Measurements from ENCODE around the gene ATG2A.
A peak's percentile ranks its signal among the peaks of the same experiment; 100 is the strongest.

The ATG2A gene

GRCh38 chr11:64923944-64924909 is 7.2 kb upstream of the ATG2A start, which contains the start of gene PPP2R5B:
Gene PPP2R5B (plus strand): TSS chr11:64924689. CDS start chr11:64925735, 1,046 bp downstream.
- peak; percentile 81 for DNase-seq

GRCh38 chr11:64923151-64923661 is 6.2 kb upstream of the ATG2A start:
- DNase-seq, result no peak

DNA sequence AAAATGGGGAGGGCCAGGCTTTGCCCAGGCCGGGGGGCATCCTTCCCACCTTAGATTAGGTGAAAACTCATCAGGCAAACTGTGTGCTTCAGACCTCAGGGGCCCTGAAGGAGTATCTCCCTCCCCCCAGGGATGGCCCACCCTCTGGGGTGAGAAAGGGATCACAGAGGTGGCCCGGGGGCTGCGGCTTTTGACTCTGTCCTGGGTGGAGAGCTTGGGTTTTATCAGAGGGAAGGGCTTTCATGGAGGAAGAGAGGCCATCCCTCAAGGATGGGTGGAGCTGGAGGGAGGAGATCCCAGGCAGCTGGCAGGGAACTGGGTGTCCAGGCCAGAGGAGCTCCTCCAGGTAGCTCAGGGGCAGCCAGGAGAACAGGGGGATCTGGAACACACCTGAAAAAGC is 4.4 kb upstream of the ATG2A start:
- DNase-seq, result no peak

GRCh38 chr11:64920124-64920523 is 3.1 kb upstream of the ATG2A start:
- no peak for DNase-seq

DNA sequence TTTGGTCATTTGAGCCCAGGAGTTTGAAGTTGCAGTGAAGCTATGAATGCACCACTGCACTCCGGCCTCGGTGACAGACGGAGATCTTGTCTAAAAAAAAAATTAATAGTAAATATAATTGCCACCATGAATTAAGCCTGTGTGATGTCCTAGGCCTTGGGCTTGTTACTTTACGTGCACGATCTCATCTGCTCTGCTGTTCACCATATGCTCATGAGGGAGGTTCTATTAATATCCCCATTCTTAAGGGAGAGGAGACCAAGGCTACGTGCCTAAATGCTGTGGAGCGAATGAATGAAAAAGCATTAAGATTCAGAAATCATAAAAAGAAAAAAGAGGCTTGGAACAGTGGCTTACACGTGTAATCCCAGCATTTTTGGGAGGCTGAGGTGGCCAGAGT is 2.6 kb upstream of the ATG2A start:
- DNase-seq, result no peak

- no peak for DNase-seq
These were observed 1.0 kb upstream of the ATG2A start for GRCh38 chr11:64918017-64918416.

DNA sequence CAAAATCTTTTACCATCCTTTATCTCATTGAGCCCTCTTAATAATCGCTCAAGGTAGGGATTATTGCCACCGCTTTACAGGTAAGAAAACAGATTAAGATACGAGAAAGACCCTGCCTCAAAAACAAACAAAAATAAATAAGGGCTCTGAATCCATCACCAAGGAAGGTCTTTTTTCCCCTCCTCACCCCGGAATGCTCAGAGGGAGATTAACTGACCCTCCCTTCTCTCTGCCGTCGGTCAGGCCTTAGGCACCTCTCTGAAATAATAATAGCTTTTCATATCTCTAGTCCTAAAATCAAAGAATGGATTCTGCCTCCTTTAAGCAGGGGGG is 620 bp upstream of the ATG2A start:
- DNase-seq, result no peak

DNA sequence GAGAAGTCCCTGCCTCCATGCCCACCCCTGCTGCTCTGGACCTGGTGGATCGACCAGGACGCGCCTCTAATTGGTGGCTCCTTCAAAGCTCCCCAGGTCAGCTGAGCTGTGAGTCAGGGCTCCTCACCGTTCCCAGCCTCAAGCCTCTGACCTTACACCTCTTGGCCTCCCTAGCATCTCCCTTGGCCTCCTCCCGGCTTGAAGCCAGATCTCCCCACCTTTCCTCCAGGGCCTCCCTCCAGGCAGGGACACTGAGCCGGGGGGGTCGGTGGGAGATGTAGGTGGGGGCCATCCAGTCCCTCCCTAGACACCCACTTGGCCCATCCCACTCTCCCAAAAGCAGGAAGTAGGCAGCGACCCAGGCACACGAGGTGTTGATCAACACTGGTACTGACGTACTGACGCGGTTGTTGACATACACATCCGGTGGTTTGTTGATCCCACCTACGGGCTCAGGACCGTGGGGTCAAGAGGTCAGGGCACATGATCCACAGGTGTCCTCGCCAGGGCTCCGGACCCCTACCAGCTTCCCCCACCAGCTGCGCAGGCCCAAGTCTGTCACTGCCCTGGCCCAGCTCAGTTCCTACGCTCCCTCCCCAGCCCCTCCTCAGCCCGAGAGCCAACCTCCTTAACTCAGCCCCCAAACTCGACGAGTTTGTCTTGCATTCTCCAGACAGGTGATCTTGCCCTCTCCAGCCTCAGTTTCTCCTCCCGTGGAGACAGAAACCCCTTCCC is 802 bp downstream of the ATG2A start:
- peak; percentile 41 for DNase-seq

DNA sequence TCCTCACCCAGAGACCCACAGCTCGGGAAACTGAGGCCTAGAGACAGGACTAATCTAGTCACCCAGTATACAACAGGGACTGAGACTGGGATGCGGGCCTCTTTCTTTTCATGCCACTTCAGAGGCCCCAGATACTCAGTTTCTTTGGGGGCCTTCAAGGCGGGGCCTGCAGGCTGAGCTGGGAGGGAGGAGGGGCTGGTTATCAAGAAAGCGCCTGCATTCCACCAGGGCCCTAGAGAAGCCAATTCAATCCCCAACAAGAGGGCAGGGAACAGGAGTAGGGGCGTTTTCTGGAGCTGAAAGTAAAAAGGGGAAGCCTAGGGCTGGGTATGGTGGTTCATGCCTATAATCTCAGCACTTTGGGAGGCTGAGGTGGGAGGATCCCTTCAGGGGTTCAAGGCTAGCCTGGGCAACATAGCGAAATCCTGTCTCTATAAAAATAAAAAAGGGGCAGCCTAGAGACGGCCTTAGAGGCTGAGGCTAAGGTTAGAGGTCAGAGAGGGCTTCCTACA is 1.6 kb downstream of the ATG2A start:
- DNase-seq, result no peak

DNA sequence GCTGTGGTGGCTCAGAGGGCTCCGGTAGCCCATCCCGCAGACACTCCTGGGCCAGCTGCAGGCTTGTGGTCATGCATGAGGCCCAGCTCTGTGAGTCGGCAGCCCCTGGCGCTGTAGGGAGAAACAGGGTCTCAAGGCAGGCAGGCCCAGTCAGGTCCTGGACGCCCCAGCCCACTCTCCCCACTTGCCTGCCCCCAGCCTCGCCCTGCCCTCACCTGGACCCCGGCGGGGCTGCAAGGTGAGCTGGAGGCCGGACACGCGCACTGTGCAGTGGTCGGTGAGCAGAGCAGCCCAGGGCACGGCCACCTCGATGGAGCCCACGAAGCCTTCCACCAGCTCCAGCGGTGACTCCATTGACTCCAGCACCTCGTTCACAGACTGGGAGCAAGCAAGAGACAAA is 2.9 kb downstream of the ATG2A start:
- no peak for DNase-seq

DNA sequence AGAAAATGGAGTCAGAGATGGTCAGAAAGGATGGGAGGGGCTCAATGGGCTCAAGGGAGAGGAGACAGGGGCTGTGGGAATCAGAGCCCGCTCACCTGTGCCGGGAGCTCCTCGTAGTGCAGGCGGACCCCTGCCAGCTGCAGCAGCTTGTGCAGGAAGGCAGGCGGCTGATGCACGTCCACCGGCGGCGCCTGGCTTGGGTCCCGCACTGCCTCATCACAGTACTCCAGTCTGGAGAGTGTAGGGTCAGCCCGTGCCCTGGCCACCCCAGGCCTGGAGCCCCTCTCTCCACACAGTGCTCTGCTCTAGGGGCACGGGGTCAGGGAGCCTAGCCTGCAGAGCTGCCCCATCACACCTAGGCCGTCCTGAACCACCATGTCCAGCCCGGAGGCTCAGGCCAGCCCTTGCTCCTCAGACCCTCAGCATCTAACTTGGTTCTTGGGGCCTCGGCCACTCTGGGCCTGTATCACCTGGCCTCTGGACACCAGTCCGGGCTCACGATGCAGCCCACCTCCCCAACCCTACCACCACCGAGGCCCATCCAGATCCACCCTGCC is 3.8 kb downstream of the ATG2A start:
- DNase-seq, result no peak

DNA sequence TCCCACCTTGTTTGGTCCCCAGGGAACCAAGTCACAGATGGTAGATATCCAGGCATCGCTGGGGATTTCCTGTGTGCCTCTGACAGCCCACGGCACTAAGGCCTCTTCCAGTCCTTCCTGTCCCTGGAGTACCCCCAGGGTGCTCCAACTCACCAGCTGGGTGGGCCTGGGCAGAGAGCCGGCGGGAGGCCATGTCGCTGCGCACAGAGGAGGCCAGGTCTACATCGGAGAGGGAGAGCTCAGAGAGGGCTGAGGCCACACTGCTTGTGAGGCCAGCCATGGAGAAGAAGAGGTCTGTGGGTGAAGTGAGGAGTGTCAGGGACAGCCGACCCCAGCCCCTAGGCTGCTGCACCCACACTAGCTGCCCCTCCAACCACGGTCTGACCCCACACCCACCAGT is 5.3 kb downstream of the ATG2A start:
- DNase-seq, result no peak

- no peak for DNase-seq
These were observed 5.9 kb downstream of the ATG2A start for GRCh38 chr11:64911142-64911541.

- no peak for DNase-seq
These were observed 6.4 kb downstream of the ATG2A start for GRCh38 chr11:64910451-64911093.

GRCh38 chr11:64909653-64910343 is 7.2 kb downstream of the ATG2A start:
- DNase-seq, result no peak

- DNase-seq, result no peak
These were observed 8.2 kb downstream of the ATG2A start for GRCh38 chr11:64908766-64909165.

DNA sequence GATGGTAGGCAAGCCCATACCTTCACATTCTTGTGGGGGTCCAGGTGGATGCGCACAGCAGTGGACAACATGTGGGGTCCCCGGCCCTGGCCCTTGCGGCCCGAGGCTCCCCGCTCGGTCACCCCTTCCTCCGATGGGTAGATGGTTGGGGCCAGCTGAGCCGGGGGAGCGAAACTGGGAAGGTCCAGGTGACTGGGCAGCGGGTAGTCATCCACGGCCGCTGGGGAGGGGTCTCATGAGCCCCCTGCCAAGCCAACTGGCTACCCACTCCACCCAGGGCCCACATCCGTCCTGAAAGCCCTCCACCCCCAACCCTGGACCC is 10.7 kb downstream of the ATG2A start:
- no peak for DNase-seq

GRCh38 chr11:64905516-64906313 is 11.3 kb downstream of the ATG2A start:
- no peak for DNase-seq

- no peak for DNase-seq
These were observed 13.6 kb downstream of the ATG2A start for GRCh38 chr11:64903291-64903833.

- DNase-seq, result no peak
These were observed 14.7 kb downstream of the ATG2A start for GRCh38 chr11:64902102-64902900.

Measured in activated CD4-positive, CD25-positive, alpha-beta regulatory T cell treated with anti-CD3 and anti-CD28 coated beads, Interleukin-2, amount 50 U/mL, for 72 hours (primary cell).